K562 (cell line): ENCODE data around the gene SMC4. TPM values are rescaled to one million over a fixed set of nuclear protein-coding genes. Genes with fewer than 3 reads are reported as not detected.

Experiments used
- ATAC-seq: fragments of 200-7000 bp; cut with Tn5 transposase; 3 replicates; pipeline ENCODE4 v1.9.1; 2020; ENCODE audit warnings: moderate library complexity
- BruUV-seq: library from RNA; stranded (reverse); fragments of 400-500 nt; replicated peaks from 2 replicates; lab custom pipeline; 2021; lab: Mats Ljungman, UMichigan
- CTCF ChIA-PET: fragments of 300-600 bp; formaldehyde crosslinking; extraction: SDS; loops from one replicate; lab custom pipeline; 2021; ENCODE audit warnings: low intra/inter-chr PET ratio; lab: Yijun Ruan, JAX
- POLR2A ChIA-PET: fragments of 300-600, 350-650 bp; sonication (Branson Sonifier 250); formaldehyde crosslinking; extraction: SDS; loops from one replicate; lab custom pipeline; 2021; ENCODE audit warnings: antibody characterized with exemption, inconsistent platforms; lab: Yijun Ruan, JAX
- DNase-seq, 4 experiments: peaks; one replicate each; pipeline versions ENCODE4 v3.0.0 to v3.0.0-alpha.2; 2011 to 2018; ENCODE audit warnings: low spot score in 3 of 4, mixed read lengths in 3 of 4; ENCODE audit errors: extremely low read depth in 1 of 4
- FAIRE-seq: peaks from 2 replicates; lab custom pipeline; 2011; peaks lifted over from hg19 to GRCh38; lab: Jason Lieb, UNC
- H2AFZ ChIP-seq: 2 replicates; pipeline ENCODE4 v1.6.0; 2011; ENCODE audit warnings: low read depth, low read length, control low read depth, inconsistent platforms
- H3K27ac ChIP-seq: fragments of 200-600 bp; 3 replicates; pipeline ENCODE4 v1.8.0; 2011; ENCODE audit warnings: low read depth, mild to moderate bottlenecking, control low read depth, inconsistent platforms, low read length, moderate library complexity, mixed read lengths; ENCODE audit errors: extremely low read depth
- H3K27me3 ChIP-seq, 2 experiments: fragments of 300-600 bp in 1 of 2; 2 replicates in 1 of 2; 3 replicates in 1 of 2; pipeline versions ENCODE4 v1.6.0 to v1.8.0; 2011; ENCODE audit warnings: inconsistent platforms in 2 of 2, low read length in 2 of 2, mild to moderate bottlenecking in 1 of 2, mixed read lengths in 1 of 2, moderate library complexity in 1 of 2; ENCODE audit not compliant: control insufficient read depth in 2 of 2, insufficient read depth in 2 of 2
- H3K36me3 ChIP-seq: fragments of 300-600 bp; 3 replicates; pipeline ENCODE4 v1.8.0; 2011; ENCODE audit warnings: mild to moderate bottlenecking, low read length, inconsistent platforms; ENCODE audit not compliant: control insufficient read depth, insufficient read depth
- H3K4me1 ChIP-seq, 2 experiments: fragments of 200-600 bp in 1 of 2; replicated peaks in 1 of 2; 2 replicates in 1 of 2; 3 replicates in 1 of 2; pipeline versions ENCODE4 v1.5.1 to v1.8.0; 2011; ENCODE audit warnings: inconsistent platforms in 2 of 2, low read length in 2 of 2, mild to moderate bottlenecking in 1 of 2, mixed read lengths in 1 of 2, moderate library complexity in 1 of 2; ENCODE audit not compliant: control insufficient read depth in 2 of 2, insufficient read depth in 2 of 2
- H3K4me2 ChIP-seq: 2 replicates; pipeline ENCODE4 v1.6.1; 2011; ENCODE audit warnings: low read length, control low read depth, inconsistent platforms, mixed read lengths; ENCODE audit not compliant: insufficient read depth
- H3K4me3 ChIP-seq: fragments of 200-600 bp; sonication (generic), shearing (Covaris generic); 2 replicates; pipeline ENCODE4 v1.5.1; 2016; ENCODE audit warnings: control low read depth, inconsistent platforms
- H3K79me2 ChIP-seq: fragments of 200-600 bp; 3 replicates; pipeline ENCODE4 v1.8.0; 2011; ENCODE audit warnings: low read length, inconsistent platforms; ENCODE audit not compliant: control insufficient read depth, insufficient read depth
- H3K9ac ChIP-seq, 2 experiments: 2 replicates each; pipeline versions ENCODE4 v1.6.0 to v1.6.1; 2011; ENCODE audit warnings: low read depth in 2 of 2, low read length in 2 of 2, control low read depth in 1 of 2, inconsistent platforms in 1 of 2, mild to moderate bottlenecking in 1 of 2, mixed read lengths in 1 of 2; ENCODE audit not compliant: insufficient read depth in 1 of 2
- H3K9me1 ChIP-seq: one replicate; pipeline ENCODE4 v1.6.0; 2011; ENCODE audit warnings: inconsistent platforms, mild to moderate bottlenecking, low read length, moderate library complexity; ENCODE audit not compliant: control insufficient read depth, insufficient read depth
- H3K9me3 ChIP-seq: replicated peaks from 2 replicates; pipeline ENCODE4 v1.5.1; 2011; ENCODE audit warnings: low read depth, low read length, inconsistent platforms; ENCODE audit not compliant: control insufficient read depth, insufficient read depth
- H4K20me1 ChIP-seq: replicated peaks from 2 replicates; pipeline ENCODE4 v1.6.1; 2011; ENCODE audit warnings: low read length, inconsistent platforms, mixed read lengths; ENCODE audit not compliant: control insufficient read depth, insufficient read depth
- ETS2 ChIP-seq: IDR thresholded peaks from 2 replicates; pipeline ENCODE4 v1.6.1; 2016; ENCODE audit warnings: borderline replicate concordance, missing genetic modification characterization, mild to moderate bottlenecking, moderate library complexity, missing compliant biosample characterization; ENCODE audit not compliant: poor library complexity, severe bottlenecking
- WGBS: fragments of 100-300 bp; shearing (Covaris generic); methylation state at CpG from one replicate; pipeline ENCODE4 v1.1.6; 2016; ENCODE audit warnings: low coverage, mixed read lengths; ENCODE audit not compliant: insufficient coverage; ENCODE audit errors: missing lambda C conversion rate; 5-methylcytosine and 5-hydroxymethylcytosine counted together
- in situ Hi-C: fragments of 300-500 bp; cut with MboI; formaldehyde crosslinking; loops from 4 replicates; pipeline ENCODE4 v1.15.0; 2018; ENCODE audit warnings: inconsistent platforms, mixed read lengths
- intact Hi-C: fragments of 100-400 bp; cut with micrococcal nuclease; formaldehyde crosslinking; loops from 2 replicates; pipeline ENCODE4 v1.14.2; 2022
- polyA plus RNA-seq, 8 experiments: library from polyadenylated mRNA; depleted of rRNA in 4 of 8; stranded (reverse) in 5 of 8; unstranded in 3 of 8; fragments of >200 nt; fragmentation: Nextera tagmentation in 2 of 8; fragmentation: Illumina TruSeq in 1 of 8; extraction: Ambion mirVana in 2 of 8; extraction: Trizol in 1 of 8; gene quantifications; 2 replicates each; pipeline versions ENCODE4 v1.2.1 to v1.2.3, GENCODE V29; 2011 to 2014; ENCODE audit warnings: inconsistent platforms in 1 of 8, missing spikeins in 1 of 8
- total RNA-seq, 7 experiments: library from RNA; depleted of rRNA in 6 of 7; stranded (reverse); fragments of >200 nt in 6 of 7; fragmentation: Illumina TruSeq in 2 of 7; extraction: Trizol in 2 of 7; gene quantifications; 2 replicates each; pipeline versions ENCODE4 v1.2.1 to v1.2.3, GENCODE V29; 2011 to 2021; ENCODE audit warnings: low replicate concordance in 1 of 7
- TF ChIP-seq, protein P1 (sequence below): fragments of 450-650 bp; formaldehyde crosslinking; IDR thresholded peaks from 2 replicates; pipeline ENCODE4 v1.4.0; 2020; ENCODE audit warnings: mild to moderate bottlenecking, mixed read lengths

SMC4 gene
- total and polyA plus RNA-seq, 9 of the 15 experiments (the other 6 are each of a cell fraction or from before 2014, with no cell fraction given) = 87.9 to 347 (median 176) TPM

- no TSS peak for BruUV-seq
- no peaks in the 10 kb centered on the region for H3K36me3 ChIP-seq
- in situ Hi-C loops = no loop called here
- no peaks in the 10 kb centered on the region for H3K9me1 ChIP-seq
- TF ChIP-seq ETS2 = no peak
- TF ChIP-seq, protein P1, sequence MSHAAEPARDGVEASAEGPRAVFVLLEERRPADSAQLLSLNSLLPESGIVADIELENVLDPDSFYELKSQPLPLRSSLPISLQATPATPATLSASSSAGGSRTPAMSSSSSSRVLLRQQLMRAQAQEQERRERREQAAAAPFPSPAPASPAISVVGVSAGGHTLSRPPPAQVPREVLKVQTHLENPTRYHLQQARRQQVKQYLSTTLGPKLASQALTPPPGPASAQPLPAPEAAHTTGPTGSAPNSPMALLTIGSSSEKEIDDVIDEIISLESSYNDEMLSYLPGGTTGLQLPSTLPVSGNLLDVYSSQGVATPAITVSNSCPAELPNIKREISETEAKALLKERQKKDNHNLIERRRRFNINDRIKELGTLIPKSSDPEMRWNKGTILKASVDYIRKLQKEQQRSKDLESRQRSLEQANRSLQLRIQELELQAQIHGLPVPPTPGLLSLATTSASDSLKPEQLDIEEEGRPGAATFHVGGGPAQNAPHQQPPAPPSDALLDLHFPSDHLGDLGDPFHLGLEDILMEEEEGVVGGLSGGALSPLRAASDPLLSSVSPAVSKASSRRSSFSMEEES (CRISPR knock-in tag) = peak; percentile 59
- no peak overlapping the region for H3K27ac ChIP-seq
- H2AFZ ChIP-seq = no peak overlapping the region
- ChIA-PET CTCF (no interaction called here), POLR2A (interaction anchor here (1.0 kb wide), 1 partner anchor 30 kb away, joined by 3 read pairs; the partner anchor contains the start of gene SMC4)
- H3K4me1 ChIP-seq = no peaks in the 10 kb centered on the region; a peak in 1 of 5 replicates
- H3K4me2 ChIP-seq = no peak overlapping the region
- no peak overlapping the region for H3K9ac ChIP-seq
- no peaks in the 10 kb centered on the region for H3K79me2 ChIP-seq
- H3K27me3 ChIP-seq = no peaks in the 10 kb centered on the region
- H3K4me3 ChIP-seq = no peak overlapping the region
- ATAC-seq (no peak), DNase-seq (no peak), FAIRE-seq (no peak)
- no peaks in the 10 kb centered on the region for H4K20me1 ChIP-seq
- WGBS = 13% methylated on average over 1 of the region's 1 CpG
- no peaks in the 10 kb centered on the region for H3K9me3 ChIP-seq
- intact Hi-C loops = no loop called here
Measured at GRCh38 chr3:160369784-160370183, 29.7 kb upstream of the SMC4 start.
